GM18505 (cell line): ENCODE measurements around the gene CER1.

Experiments used
- ATAC-seq: cut with Tn5 transposase; IDR thresholded peaks from one replicate; pipeline ENCODE4 v1.9.1; 2021; ENCODE audit not compliant: unreplicated experiment
- POLR2A ChIP-seq: IDR thresholded peaks from 4 replicates; pipeline ENCODE4 v1.6.1; 2011; ENCODE audit warnings: borderline replicate concordance; ENCODE audit not compliant: insufficient read depth, insufficient read length; ENCODE audit errors: extremely low read depth

The CER1 gene

DNA sequence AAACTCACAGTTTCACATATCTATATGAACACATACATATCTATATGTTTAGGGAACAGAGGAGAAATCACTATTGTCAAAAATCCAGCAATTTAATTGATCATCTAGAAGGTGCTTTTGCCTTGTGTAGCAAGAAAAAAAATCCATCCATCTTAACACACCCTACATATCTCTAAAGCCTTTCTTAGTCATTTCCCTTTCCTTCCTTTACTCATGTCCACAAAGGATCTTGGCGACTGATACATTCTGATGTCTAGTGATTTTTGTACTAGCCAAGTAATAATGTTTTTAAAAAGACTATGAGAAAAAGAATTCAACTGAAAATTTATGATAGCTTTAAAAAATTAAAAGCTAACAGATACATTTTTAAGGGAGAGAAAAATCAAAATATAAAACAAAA is 51.8 kb downstream of the CER1 start:
- no peak for ATAC-seq
- TF ChIP-seq POLR2A, result no peak
